ENCODE results near the gene CDC14B.

GRCh38 chr9:96495341-96495740 is 124.3 kb downstream of the CDC14B start:
- TF ChIP-seq NFRKB (IDR thresholded peaks at IDR 0.05) (no peak), ARNT (IDR thresholded peaks at IDR 0.05) (no peak), CTBP1 (IDR thresholded peaks at IDR 0.05; ENCODE audit: borderline replicate concordance) (no peak)

All from HEK293T (cell line).